Posterior vena cava (tissue), 2 donors: Measurements from ENCODE around the gene HOXA5. TPM values are rescaled to one million over a fixed set of nuclear protein-coding genes. Genes with fewer than 3 reads are reported as not detected.

ENCODE experiments used
- DNase-seq: peaks from one replicate; pipeline ENCODE4 v3.0.0-alpha.2; 2020; ENCODE audit warnings: low spot score
- intact Hi-C, 2 donors: fragments of 100-400 bp; cut with DNase I; formaldehyde crosslinking; loops; one replicate each; pipeline versions ENCODE4 v1.14.1 to v1.14.2; 2022 to 2023
- total RNA-seq, 2 donors: library from RNA; stranded (reverse); fragmentation: NEBNext Ultra II Directional; extraction: Animal tissue kit (Norgen Biotek cat#: 25700); gene quantifications; one replicate each; pipeline ENCODE4 v1.2.1, GENCODE V29; 2021
- donor health status: DM: yes; HTN: yes; CAD: no.
- donor health status: DM: yes; HTN: yes; CAD: no.

Gene HOXA5
- total RNA-seq, 2 donors from 2014 or later: 11.3 to 17.6 TPM

GRCh38 chr7:27130540-27131389, 12.7 kb downstream of the HOXA5 start, which contains the start of gene HOXA4:
Gene HOXA4, minus strand, starts transcription at chr7:27130757. Its CDS starts 24 bp downstream, at chr7:27130733.
- intact Hi-C loops: no loop called here
- peak; percentile 97 for DNase-seq

- DNase-seq: no peak
- intact Hi-C loops: loop anchor here in 1 of 2 donors (10.0 kb wide), 1 partner anchor 95 kb away; no protein-coding TSS in a partner anchor
Measured at GRCh38 chr7:27129729-27130539, 13.5 kb downstream of the HOXA5 start.

DNA sequence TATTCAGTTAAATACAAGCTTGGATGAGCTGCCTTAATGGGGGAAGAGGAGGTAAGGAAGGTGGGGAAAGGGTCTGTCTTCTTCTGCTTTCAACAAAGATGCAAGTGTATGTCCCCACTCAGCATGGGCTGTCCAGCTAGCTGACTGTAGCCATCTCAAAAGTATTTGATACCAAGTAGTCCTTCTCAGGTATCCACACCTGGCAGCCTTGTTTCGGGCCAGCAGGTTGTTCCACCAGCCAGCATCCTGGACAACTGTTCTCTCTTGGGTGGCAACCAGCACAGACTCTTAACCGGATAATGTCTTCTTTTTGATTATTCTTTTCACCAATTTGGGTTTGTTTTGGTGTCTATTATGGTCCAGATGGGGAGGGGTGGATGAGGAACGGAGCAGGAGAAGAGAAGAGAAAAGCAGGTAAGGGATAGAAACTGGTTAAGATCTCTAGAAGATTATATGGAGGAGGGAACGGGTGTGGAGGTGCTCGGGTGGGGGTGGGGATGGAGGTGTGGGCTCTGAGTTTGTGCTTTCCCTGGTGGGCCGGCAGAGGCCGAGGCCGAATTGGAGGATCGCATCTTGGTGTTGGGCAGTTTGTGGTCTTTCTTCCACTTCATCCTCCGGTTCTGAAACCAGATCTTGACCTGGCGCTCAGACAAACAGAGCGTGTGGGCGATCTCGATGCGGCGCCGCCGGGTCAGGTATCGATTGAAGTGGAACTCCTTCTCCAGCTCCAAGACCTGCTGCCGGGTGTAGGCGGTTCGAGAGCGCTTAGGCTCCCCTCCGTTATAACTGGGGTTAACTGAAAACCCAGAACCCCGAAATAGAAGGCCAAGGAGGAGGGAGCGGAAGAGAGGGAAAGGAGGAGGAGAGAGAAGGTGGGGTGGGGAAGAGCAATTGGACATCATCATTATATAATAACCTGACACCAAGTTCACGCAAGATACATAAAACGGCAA, 14.4 kb downstream of the HOXA5 start:
- intact Hi-C loops: loop anchor here in 1 of 2 donors (10.0 kb wide), 1 partner anchor 94 kb away; no protein-coding TSS in a partner anchor
- DNase-seq: no peak

GRCh38 chr7:27128034-27128433, 15.4 kb downstream of the HOXA5 start:
- intact Hi-C loops: loop anchor here in 1 of 2 donors (10.0 kb wide), 1 partner anchor 93 kb away; no protein-coding TSS in a partner anchor
- DNase-seq: no peak

DNA sequence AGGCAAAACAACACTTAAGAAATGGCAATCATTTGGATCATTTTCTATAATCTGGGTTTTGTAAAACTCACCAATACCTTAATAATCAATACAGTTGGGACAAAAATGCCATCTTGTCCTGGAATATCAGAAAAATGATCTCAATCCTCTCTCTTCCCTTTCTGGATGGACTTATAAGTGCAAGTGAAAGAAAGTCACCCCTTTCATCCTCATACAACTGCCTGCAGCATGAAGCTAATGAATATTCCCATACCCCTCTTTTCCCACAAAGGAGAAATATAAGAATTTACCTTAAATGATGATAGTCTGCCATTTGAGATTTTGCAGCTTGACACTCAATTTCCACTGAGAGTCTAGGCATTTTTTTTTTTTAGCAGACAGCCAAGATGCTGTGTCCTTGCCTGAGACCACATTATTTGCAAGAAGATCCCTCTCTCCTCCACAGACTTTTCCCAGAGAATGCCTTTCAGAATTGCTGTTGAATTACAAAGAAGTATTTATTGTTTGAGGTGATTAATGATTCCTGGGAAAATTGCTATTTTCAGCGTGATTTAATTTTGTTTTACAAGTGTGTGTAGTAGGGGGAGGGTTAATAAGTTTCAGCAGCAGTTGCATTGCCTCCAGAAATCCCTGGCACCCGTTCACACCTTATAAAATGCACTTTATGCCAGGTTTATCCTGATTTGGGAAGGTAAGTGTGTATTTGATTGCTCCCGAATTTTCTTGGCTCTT, 16.7 kb downstream of the HOXA5 start:
- intact Hi-C loops: loop anchor here in 1 of 2 donors (10.0 kb wide), 1 partner anchor 92 kb away; no protein-coding TSS in a partner anchor

DNA sequence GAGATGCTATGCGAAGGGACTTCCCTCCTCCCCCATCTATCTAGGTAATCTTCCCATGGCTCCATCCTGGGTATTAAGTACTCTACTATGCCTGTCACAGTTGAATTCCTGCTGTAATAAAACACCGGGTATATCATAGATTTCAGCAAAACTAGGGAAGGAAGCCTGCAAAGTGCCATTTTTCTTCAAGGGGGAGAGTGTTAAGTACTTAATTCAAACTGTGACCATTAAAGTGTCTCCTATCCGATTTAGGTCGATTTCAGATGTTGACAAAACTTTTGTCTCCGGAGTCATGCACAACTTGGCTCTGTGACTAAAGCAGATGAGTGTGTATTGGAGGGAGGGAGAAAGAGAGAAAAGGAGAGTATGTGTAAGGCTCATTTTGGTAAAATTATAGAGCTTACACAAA, 17.5 kb downstream of the HOXA5 start:
- intact Hi-C loops: loop anchor here in 1 of 2 donors (10.0 kb wide), 1 partner anchor 91 kb away; no protein-coding TSS in a partner anchor
- DNase-seq: no peak

More for the DNA sequence above, 16.7 kb downstream of the HOXA5 start:
- no peak for DNase-seq

DNA sequence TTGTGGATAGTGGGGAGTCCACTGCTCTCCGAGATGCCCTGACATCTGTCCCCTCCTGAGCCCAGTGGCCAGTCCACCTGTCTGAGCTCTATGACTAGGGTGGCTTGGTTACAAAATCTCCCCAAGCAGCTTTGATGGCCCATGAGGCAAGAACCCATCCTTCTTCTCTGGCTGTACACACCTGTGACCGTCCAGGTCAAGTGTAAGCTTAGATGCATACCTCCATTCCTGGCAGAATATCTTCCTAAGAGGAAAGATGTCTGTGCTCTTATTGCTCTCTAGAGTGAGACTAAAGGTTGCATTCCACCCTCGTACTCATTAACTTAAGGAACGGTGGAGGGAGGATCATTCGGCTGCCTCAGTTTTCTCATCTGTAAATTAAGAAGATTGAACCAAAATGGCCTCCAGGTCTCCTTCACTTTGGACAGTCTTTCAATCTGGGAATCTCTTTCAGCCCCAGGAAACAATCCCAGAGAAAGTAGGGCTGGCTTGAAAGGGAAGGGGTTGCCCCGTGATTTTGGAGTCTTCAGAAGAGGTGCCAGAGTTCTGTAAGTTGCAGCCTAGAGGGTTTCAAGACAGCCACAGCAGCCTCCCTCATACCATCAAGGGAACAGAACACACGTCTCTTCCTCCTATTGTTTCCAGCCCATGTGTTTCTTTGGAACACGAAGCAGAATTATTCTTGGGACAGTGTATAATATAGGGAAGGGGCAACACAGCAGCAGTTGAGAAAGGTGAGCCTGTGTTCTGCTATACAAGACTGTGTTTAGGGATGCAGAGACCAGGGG, 18.4 kb downstream of the HOXA5 start:
- no peak for DNase-seq
- intact Hi-C loops: loop anchor here in 1 of 2 donors (10.0 kb wide), 1 partner anchor 90 kb away; no protein-coding TSS in a partner anchor

- DNase-seq: peak; percentile 96
Measured at GRCh38 chr7:27124096-27124901, 19.2 kb downstream of the HOXA5 start.

GRCh38 chr7:27123477-27124053, 19.9 kb downstream of the HOXA5 start:
- DNase-seq: peak; percentile 83
- intact Hi-C loops: loop anchor here in 1 of 2 donors (10.0 kb wide), 1 partner anchor 89 kb away; no protein-coding TSS in a partner anchor

More at GRCh38 chr7:27124096-27124901, 19.2 kb downstream of the HOXA5 start:
- intact Hi-C loops: loop anchor here in 1 of 2 donors (10.0 kb wide), 1 partner anchor 89 kb away; no protein-coding TSS in a partner anchor

- intact Hi-C loops: loop anchor here in 1 of 2 donors (10.0 kb wide), 1 partner anchor 88 kb away; no protein-coding TSS in a partner anchor
- DNase-seq: no peak
Measured at GRCh38 chr7:27123007-27123476, 20.4 kb downstream of the HOXA5 start.

DNA sequence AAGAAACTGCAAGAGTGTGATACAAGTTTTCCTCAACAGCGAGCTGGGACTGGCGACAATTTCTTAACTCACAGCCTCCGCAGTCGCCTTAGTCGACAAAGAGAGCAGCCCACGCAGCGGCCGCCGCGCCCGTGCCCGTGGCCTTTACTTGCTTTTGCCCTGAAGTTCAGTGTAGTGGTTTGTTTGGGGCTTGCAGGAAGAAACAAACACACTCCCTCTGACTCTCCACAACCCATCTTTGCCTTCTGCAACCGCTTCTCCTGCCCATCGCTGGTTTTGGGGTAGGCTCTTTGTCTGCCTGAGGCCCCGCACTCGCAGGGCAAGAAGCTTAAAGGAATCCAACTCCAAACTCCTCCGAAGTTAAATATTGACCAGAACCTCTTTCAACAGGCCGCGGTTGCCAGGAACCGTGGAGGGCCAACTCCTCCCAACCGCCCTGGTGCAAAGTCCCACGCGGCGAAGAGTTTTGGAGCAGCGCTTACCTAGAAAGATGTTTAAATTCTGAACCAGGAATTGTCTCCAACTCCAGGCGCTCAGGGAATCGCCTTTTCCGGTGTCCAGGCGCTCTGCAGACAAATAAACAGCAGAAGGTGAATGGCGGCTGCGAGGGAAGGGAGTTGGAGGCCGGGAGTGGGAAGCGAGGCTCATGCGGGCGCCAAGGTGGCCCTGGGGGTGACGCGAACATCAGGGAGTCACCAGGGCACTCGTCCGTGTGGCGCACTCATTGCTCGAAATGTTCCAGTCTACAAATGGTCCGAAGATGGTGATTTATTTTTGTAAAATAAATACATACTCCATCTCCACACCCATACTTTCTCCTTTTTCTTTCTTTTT, 21.2 kb downstream of the HOXA5 start:
- intact Hi-C loops: loop anchor here in 1 of 2 donors (10.0 kb wide), 1 partner anchor 87 kb away; no protein-coding TSS in a partner anchor
- DNase-seq: peak; percentile 76

DNA sequence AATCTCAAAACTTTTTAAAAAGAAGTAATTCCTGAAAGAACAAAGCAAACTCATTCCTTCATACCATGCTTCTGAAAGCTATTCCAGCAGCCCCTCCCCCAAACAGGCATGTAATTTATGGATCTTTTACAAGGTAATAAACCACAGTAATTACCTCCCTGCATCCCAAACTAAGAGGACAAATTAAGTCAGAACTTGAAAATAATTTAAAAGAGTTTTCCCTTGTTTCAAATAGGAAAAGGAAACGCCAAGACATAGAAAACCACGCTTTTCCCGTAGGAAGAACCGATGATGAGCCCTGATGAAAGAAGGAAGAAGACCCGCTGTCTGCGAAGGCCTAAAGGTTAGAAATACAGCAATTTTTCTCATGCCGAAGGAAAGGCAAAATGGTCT, 21.8 kb downstream of the HOXA5 start:
- no peak for DNase-seq
- intact Hi-C loops: loop anchor here in 1 of 2 donors (10.0 kb wide), 1 partner anchor 87 kb away; no protein-coding TSS in a partner anchor

GRCh38 chr7:27119412-27119911, 24.0 kb downstream of the HOXA5 start:
- no peak for DNase-seq
- intact Hi-C loops: no loop called here

- intact Hi-C loops: no loop called here
- DNase-seq: no peak
Measured at GRCh38 chr7:27118580-27118979, 24.9 kb downstream of the HOXA5 start.
